GM12872 (cell line): ENCODE results near the gene PRKAG2.

ENCODE experiments used
- CTCF ChIP-seq: IDR thresholded peaks from 3 replicates; pipeline ENCODE4 v1.5.1; 2011; ENCODE audit warnings: low read depth, mild to moderate bottlenecking, low read length, moderate library complexity; ENCODE audit not compliant: insufficient read depth

PRKAG2 gene

GRCh38 chr7:151781161-151781845 is 95.6 kb downstream of the PRKAG2 start:
- TF ChIP-seq CTCF, result no peak

- no peak for TF ChIP-seq CTCF
Observed at GRCh38 chr7:151780631-151781030, 96.3 kb downstream of the PRKAG2 start.

GRCh38 chr7:151779678-151780077 is 97.2 kb downstream of the PRKAG2 start:
- no peak for TF ChIP-seq CTCF

- no peak for TF ChIP-seq CTCF
Observed at GRCh38 chr7:151779255-151779654, 97.7 kb downstream of the PRKAG2 start.

GRCh38 chr7:151777908-151778670 is 98.8 kb downstream of the PRKAG2 start:
- no peak for TF ChIP-seq CTCF

- TF ChIP-seq CTCF, result no peak
Observed at GRCh38 chr7:151777495-151777880, 99.4 kb downstream of the PRKAG2 start.

- TF ChIP-seq CTCF, result no peak
Observed at GRCh38 chr7:151776876-151777494, 99.9 kb downstream of the PRKAG2 start.
